Prostate gland (tissue), 2 donors: ENCODE measurements around the gene MRPL1.

Experiments
- POLR2A ChIP-seq: fragments of 450-650 bp; IDR thresholded peaks from one replicate; pipeline ENCODE4 v1.6.1; 2016; ENCODE audit warnings: antibody characterized with exemption, mild to moderate bottlenecking
- TF ChIP-seq, protein P1 (sequence below), 4 experiments: fragments of 200-600 bp in 2 of 4; fragments of 450-650 bp in 2 of 4; sonication (generic) in 2 of 4; IDR thresholded peaks; 1 replicate in 3 of 4; 2 replicates in 1 of 4; pipeline ENCODE4 v1.5.1; 2016 to 2019; ENCODE audit warnings: antibody characterized with exemption in 4 of 4, mild to moderate bottlenecking in 2 of 4, moderate library complexity in 2 of 4

- TF ChIP-seq POLR2A, result no peak
- TF ChIP-seq, protein P1, sequence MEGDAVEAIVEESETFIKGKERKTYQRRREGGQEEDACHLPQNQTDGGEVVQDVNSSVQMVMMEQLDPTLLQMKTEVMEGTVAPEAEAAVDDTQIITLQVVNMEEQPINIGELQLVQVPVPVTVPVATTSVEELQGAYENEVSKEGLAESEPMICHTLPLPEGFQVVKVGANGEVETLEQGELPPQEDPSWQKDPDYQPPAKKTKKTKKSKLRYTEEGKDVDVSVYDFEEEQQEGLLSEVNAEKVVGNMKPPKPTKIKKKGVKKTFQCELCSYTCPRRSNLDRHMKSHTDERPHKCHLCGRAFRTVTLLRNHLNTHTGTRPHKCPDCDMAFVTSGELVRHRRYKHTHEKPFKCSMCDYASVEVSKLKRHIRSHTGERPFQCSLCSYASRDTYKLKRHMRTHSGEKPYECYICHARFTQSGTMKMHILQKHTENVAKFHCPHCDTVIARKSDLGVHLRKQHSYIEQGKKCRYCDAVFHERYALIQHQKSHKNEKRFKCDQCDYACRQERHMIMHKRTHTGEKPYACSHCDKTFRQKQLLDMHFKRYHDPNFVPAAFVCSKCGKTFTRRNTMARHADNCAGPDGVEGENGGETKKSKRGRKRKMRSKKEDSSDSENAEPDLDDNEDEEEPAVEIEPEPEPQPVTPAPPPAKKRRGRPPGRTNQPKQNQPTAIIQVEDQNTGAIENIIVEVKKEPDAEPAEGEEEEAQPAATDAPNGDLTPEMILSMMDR (IDR thresholded peaks at IDR 0.05), result no peak
Measured at GRCh38 chr4:77817304-77818072, 45.1 kb upstream of the MRPL1 start.
